HG03521 (cell line): Measurements from ENCODE around the gene AFF3.
"Not testable (repeated sequence)": the region's sequence is repeated elsewhere in the genome, so short reads cannot be mapped to it uniquely, and the experiment has no call there.

Experiments used
- ATAC-seq: cut with Tn5 transposase; IDR thresholded peaks from one replicate; pipeline ENCODE4 v1.9.1; 2021; ENCODE audit warnings: mild to moderate bottlenecking, moderate library complexity; ENCODE audit not compliant: unreplicated experiment

The AFF3 gene

DNA sequence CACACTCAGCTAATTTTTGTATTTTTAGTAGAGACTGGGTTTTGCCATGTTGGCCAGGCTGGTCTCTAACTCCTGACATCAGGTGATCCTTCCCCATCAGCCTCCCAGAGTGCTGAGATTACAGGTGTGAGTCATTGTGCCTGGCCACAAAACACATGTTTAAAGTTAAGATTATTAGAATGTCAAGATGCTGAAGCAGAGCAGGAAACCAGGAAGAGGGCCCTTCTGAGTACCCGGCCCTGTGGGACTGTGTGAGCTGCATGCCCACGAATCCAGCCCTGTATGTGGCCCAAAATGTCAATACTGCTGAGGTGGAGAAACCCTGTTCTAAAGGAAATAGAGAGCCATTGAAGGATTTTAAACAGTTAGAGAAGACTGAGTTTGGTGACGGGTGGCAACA lies 621.6 kb downstream of the AFF3 start:
- ATAC-seq, result no peak

GRCh38 chr2:99520195-99520594 lies 622.2 kb downstream of the AFF3 start:
- ATAC-seq, result no peak

DNA sequence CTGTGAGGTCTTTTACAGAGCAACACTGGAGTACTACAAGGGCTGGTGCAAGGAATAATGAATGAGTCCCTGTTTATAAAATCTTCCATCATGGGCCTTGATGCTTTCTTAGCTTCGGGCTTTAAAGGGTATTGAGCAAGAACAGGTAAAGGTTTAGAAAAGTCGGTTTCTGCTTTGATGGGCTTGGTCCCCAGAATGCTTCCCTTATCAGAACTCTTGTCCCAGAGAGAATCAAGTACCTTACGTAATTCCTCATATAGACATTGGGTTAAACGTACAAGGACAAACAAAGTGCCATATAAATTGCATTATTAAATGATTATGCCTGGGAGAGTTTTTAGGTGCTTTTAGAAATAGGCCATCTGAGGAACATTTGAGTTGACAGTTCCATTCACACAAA lies 628.0 kb downstream of the AFF3 start:
- ATAC-seq, result no peak

- ATAC-seq, result no peak
Observed at GRCh38 chr2:99512181-99512591, 630.2 kb downstream of the AFF3 start.

- ATAC-seq, result no peak
Observed at GRCh38 chr2:99509387-99509786, 633.0 kb downstream of the AFF3 start.

- ATAC-seq, result no peak
Observed at GRCh38 chr2:99507937-99508818, 634.2 kb downstream of the AFF3 start.

DNA sequence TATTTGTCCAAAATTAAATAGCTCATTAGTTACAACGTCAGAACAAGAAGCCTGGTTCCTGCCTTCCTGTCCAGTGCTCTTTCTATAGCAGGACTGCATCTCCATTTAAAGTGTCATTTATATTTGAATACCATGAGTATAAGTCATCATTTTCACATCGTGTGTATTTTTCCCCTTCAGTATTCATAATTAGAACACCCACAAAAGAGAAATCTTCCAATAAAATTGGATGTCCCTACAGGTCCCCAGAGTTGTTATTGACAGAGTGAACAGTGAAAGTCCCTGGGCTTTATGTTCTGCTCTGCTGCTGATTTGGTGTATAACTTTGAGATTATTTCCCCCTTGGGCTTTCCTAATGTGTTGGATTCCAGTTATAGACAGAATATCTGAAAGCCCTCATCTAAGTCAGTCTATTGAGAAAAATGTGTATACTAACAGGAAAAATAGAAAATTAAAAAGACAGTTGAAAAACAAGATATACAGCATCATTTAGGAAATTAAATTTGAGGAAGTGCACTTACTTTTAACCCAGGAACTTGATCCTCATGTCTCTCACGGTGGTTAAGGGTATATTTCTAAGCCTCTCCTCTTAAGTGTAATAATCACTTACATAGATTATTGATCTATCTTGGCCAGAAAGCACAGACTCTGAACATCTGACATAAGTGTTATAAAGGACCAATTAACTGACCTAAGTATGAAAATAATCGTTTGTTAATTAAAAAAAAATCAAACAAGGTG lies 637.4 kb downstream of the AFF3 start:
- ATAC-seq, result no peak

- ATAC-seq, result not testable (repeated sequence)
Observed at GRCh38 chr2:99503662-99504416, 638.6 kb downstream of the AFF3 start.

DNA sequence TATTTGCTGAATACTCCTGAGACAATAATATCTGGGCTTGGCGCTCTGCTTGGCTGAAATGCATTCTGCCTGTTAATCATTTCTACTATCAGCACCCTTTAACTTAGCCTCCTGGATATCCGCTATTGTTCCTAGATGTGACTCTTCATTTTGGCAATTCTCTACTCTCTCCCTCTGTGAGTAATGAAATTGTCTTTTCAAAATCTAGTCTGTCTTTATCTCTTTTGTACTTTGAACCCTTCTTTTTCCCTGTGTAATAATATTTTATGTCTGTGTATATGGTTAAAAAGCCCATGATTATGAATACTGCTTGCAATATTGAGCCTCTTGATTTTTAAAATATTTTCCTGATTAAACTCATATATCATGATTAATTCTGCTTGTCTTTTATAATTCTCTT lies 646.4 kb downstream of the AFF3 start:
- ATAC-seq, result no peak
